Measurements from ENCODE around the gene VENTX.
"Not testable (repeated sequence)": the region's sequence is repeated elsewhere in the genome, so short reads cannot be mapped to it uniquely, and the experiment has no call there.

Gene VENTX

GRCh38 chr10:133217800-133218589 is 19.7 kb upstream of the VENTX start:
- DNase-seq: no peak

- DNase-seq: no peak
Observed at GRCh38 chr10:133218891-133219290, 18.8 kb upstream of the VENTX start.

DNA sequence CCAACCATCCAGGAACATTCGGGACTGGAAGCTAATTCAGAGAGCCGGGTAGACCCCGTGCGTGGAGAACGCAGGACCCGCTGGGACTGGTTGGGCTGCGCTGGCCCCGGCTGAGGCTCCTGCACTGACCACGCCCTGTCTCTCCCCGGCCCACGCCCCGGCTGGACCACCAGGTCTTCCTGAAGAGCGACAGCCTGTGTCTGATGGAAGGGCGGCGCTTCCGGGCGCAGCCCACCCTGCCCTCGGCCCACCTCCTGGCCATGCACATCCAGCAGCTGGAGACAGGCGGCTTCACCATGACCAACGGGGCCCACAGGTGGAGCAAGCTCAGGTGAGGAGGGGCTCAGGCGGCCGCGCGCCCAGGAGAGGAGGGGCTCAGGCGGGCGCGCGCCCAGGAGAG is 17.9 kb upstream of the VENTX start:
- DNase-seq: no peak

DNA sequence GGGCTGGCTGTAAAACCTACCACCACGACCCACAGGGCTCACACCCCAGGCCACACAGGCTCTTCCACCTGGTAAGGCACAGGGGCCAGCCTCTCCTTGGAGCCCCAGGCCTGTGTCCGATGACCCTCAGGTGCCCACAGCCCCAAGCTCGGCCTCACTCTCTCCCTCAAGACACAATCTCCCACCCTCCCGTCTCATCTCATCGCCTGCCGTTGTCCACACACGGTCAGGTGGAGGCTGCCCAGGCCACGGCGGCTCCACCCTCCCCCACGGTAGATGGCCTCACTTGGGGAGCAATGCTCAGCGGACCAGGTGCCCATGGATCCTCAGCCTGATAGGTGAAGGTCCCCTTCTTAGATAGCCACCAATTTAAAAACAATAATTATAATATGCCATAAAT is 16.3 kb upstream of the VENTX start:
- no peak for DNase-seq

DNA sequence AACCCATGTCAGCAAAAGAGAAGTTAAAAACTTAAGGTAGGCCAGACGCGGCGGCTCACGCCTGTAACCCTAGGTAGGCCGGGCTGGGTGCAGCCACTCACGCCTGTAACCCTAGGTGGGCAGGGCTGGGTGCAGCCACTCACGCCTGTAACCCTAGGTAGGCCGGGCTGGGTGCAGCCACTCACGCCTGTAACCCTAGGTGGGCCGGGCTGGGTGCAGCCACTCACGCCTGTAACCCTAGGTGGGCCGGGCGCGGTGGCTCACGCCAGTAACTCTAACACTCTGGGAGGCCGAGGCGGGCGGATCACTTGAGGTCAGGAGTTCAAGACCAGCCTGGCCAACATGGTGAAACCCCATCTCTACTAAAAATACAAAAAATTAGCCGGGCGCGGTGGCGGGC is 15.9 kb upstream of the VENTX start:
- not testable (repeated sequence) for DNase-seq

DNA sequence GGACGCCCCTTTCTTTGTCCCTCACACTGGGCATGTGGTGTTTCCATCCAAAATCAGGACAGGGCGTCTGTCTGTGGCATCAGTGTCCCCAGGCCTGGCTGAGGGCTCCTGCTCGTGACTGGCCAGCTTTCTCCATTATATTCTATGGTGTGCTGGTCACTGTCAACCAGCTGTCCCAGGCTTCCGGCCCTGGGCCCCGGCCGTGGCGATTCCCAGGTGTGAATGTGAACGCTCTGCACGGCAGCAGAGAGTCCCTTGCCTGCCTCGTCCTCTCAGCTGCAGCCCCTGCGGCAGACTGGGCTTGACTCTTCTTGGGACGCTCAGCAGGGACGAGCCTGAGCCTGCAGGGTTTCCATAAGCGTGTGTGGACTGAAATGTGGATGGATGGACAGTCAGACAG is 13.6 kb upstream of the VENTX start:
- DNase-seq: no peak

- DNase-seq: no peak
Observed at GRCh38 chr10:133224756-133225372, 12.8 kb upstream of the VENTX start.

- DNase-seq: no peak
Observed at GRCh38 chr10:133225707-133226191, 11.9 kb upstream of the VENTX start.

- DNase-seq: no peak
Observed at GRCh38 chr10:133226251-133226808, 11.3 kb upstream of the VENTX start.

GRCh38 chr10:133227256-133227655 is 10.4 kb upstream of the VENTX start:
- DNase-seq: no peak

GRCh38 chr10:133229265-133230043 is 8.2 kb upstream of the VENTX start:
- no peak for DNase-seq

- no peak for DNase-seq
Observed at GRCh38 chr10:133230044-133230361, 7.7 kb upstream of the VENTX start, which contains the start of gene UTF1. Gene UTF1 (plus strand): TSS chr10:133230217. CDS start chr10:133230289, 72 bp downstream.

DNA sequence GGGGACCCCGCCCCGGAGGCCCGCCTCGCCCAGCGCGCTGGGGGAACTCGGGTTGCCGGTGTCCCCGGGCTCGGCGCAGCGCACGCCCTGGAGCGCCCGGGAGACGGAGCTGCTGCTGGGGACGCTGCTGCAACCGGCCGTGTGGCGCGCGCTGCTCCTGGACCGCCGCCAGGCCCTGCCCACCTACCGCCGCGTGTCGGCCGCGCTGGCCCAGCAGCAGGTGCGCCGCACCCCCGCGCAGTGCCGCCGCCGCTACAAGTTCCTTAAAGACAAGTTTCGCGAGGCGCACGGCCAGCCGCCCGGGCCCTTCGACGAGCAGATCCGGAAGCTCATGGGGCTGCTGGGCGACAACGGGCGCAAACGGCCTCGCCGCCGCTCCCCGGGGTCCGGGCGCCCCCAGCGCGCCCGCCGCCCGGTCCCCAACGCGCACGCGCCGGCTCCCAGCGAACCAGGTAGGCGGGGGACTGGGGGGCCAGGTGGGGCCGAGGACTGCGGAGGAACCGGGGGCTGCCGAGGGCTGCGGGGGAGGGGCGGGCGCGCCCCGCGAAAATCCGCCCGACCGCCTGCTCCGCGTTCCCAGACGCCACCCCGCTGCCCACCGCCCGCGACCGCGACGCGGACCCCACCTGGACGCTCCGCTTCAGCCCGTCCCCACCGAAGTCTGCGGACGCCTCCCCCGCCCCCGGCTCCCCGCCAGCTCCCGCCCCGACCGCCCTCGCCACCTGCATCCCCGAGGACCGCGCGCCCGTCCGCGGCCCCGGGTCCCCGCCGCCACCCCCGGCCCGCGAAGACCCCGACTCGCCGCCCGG is 7.1 kb upstream of the VENTX start:
- no peak for DNase-seq

GRCh38 chr10:133231244-133231945 is 6.3 kb upstream of the VENTX start:
- no peak for DNase-seq

GRCh38 chr10:133231946-133232574 is 5.6 kb upstream of the VENTX start:
- no peak for DNase-seq

DNA sequence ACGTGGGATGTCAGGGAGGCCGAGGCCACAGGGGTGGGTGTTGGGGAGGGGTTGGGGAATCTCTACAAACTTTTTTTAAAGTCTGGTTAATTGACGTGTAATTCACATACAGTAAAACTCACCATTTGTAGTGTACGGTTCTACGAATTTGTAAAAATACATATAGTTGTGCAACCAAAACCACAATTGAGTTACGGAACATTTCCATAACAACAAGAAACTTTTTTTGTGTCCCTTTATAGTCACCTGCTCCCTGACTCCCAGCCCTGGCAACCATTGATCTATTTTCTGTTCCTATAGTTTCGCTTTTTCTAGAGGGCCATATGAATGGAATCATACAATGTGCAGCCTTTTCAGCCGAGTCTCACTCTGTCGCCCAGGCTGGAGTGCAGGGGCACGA is 2.9 kb upstream of the VENTX start:
- DNase-seq: not testable (repeated sequence)

DNA sequence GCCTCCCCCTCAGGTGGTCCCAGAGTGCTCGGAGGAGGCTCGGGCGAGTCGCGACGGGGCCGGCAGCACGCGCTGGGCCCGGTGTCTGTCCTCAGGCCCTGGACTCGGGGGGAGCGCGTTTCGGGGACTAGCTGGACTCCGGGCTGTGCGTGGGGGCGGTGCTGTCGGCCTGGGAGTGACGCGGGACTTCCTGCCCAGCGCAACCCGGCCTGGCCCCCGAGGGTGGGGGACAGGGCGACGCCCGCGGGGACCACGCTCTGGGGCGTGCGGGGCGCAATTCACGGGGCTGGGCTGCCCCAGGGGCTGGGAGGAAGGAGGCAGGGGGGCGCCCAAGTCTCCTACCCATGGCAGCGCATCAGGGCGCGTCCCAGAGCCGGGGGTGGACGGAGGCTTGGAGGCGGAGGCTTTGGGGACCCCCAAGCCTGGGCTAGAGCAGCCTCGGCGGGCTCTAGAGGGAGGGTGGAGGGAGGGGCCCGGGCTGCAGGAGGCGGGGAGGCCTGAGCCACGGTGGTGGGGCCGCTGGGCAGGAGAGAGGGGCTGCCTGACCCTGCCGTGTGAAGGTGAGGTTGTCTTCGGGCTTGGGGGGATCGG is 2.3 kb upstream of the VENTX start:
- no peak for DNase-seq

- no peak for DNase-seq
Observed at GRCh38 chr10:133235932-133236331, 1.7 kb upstream of the VENTX start.

DNA sequence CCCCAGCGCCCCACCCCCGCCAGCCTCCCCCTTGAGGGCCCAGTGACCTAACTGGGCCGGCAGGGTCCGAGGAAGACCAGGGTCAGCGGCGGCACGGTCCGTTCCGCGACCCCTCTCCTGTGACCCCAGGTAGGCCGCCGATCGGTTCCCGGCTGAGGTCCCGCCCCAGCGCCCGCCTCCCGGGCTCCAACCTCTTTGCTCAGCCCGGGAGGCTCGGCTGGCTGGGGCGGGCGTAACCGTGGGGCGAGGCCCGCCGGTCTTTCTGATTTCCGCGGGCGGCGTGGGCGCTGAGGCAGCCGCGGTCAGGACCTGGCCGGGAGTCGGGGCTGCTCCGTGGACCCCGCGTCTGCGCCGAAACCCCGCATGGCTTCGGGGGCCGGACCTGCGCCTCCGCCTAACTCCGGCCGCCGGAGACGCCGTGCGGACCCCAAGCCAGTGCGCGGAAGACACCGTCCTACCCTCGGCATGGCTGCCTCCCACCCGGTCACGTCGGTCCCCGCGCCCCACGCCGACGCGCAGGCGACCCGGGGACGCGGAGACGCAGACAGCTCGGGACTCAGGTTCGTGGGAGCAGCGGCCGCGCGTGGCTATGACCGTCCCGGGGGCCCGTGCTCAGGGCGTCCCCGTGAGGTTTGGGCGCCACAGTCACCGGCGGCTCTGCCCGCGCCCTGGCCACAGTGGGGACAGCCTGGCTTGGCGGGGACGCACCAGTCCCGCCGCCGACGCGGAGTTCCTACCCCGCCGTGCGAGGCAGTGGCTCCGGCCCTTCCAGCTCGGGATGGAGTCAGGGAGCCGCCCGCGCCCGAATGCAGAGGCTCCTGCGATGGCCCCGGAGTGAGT is 1.0 kb upstream of the VENTX start:
- no peak for DNase-seq

DNA sequence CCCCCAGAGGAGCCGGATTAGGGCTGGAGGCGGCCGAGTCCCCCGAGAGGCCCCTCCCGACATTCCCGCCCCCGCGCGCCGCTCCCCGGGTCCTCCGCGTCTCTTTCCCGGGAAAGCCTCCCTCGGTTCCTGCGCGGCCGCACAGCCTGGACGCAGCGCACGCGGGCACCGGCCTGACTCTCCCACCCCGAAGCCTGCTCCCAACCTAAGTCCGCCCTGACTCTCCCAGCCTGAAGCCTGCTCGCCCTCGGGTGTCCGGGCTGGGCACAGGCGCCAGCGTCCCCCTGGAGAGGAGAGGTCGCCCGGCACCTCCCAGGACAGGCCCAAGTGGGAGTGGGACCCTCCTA is 441 bp upstream of the VENTX start:
- no peak for DNase-seq
